Testis (tissue), 2 donors: ENCODE results near the gene COL16A1.

Experiments used
- POLR2A ChIP-seq: fragments of 450-650 bp; IDR thresholded peaks from one replicate; pipeline ENCODE4 v1.6.1; 2017; ENCODE audit warnings: antibody characterized with exemption, mild to moderate bottlenecking, moderate library complexity
- TF ChIP-seq, protein P1 (sequence below), 3 experiments: fragments of 450-650 bp in 2 of 3; fragments of 200-600 bp in 1 of 3; sonication (generic) in 1 of 3; IDR thresholded peaks; one replicate each; pipeline ENCODE4 v1.5.1; 2016 to 2019; ENCODE audit warnings: antibody characterized with exemption in 3 of 3, mild to moderate bottlenecking in 2 of 3, moderate library complexity in 1 of 3

- TF ChIP-seq, protein P1, sequence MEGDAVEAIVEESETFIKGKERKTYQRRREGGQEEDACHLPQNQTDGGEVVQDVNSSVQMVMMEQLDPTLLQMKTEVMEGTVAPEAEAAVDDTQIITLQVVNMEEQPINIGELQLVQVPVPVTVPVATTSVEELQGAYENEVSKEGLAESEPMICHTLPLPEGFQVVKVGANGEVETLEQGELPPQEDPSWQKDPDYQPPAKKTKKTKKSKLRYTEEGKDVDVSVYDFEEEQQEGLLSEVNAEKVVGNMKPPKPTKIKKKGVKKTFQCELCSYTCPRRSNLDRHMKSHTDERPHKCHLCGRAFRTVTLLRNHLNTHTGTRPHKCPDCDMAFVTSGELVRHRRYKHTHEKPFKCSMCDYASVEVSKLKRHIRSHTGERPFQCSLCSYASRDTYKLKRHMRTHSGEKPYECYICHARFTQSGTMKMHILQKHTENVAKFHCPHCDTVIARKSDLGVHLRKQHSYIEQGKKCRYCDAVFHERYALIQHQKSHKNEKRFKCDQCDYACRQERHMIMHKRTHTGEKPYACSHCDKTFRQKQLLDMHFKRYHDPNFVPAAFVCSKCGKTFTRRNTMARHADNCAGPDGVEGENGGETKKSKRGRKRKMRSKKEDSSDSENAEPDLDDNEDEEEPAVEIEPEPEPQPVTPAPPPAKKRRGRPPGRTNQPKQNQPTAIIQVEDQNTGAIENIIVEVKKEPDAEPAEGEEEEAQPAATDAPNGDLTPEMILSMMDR (IDR thresholded peaks at IDR 0.05), result no peak
- no peak for TF ChIP-seq POLR2A
These were observed 77.3 kb downstream of the COL16A1 start for GRCh38 chr1:31626223-31627207.
